HG02678 (cell line): ENCODE results near the gene RNF157.

Experiments used
- ATAC-seq: cut with Tn5 transposase; IDR thresholded peaks from one replicate; pipeline ENCODE4 v1.9.1; 2021; ENCODE audit warnings: mild to moderate bottlenecking, moderate library complexity; ENCODE audit not compliant: unreplicated experiment

Gene RNF157

DNA sequence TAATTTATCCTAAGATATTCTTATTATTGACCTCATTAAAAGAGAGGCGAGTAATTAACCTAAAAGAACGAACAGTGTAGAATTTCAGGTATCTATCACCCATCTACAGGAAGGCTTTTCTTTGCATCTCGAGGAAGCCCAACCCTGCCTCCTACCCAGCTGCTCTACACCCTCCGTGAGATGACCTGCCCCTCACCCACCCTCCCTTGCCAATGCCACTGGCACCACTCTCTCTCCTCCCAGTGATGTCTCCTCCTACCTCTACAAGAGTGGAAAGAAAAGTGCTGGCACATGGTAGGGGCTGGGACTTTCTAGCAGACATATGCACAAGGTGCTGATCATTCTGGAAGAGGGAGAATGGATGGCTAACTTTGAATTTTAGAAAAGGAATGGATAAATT, 76.4 kb downstream of the RNF157 start:
- no peak for ATAC-seq

GRCh38 chr17:76161619-76162266, 78.5 kb downstream of the RNF157 start:
- ATAC-seq: no peak

- ATAC-seq: no peak
Observed at GRCh38 chr17:76160896-76161528, 79.3 kb downstream of the RNF157 start.

GRCh38 chr17:76159157-76159556, 81.1 kb downstream of the RNF157 start:
- ATAC-seq: no peak

DNA sequence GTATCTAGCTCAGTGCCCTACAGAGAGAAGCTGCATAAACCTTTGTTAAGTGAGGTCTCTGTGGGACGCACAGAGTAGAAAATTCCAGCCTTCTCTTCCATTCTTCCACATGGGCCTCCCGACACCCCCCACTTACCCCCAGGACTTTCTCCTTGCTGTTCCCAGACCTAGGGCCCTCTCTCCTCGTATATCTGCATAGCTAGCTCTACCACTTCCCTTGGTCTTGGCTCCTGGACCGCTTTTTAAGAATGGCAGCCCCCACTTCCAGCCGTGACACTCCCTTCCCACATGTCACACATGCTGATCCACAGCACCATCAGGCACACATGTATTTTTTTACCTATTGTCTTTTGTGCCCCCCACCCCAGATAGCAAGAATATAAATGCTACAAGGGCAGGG, 82.5 kb downstream of the RNF157 start:
- ATAC-seq: no peak

DNA sequence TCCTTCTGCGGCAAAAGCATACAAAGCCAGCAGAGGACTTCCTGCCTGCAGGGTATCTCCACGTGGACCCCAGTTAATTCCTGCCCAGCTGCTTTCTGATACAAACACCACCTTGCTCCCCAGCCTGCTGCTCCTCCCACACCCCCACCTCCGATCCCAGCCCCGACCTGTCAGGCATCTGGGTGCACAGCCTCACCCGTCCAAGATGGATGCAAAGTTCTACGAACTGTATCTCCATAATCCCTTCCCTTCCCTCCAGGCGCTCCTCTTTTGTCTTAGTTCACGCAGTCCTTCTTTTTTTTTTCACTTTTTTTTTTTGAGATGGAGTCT, 83.7 kb downstream of the RNF157 start:
- no peak for ATAC-seq

DNA sequence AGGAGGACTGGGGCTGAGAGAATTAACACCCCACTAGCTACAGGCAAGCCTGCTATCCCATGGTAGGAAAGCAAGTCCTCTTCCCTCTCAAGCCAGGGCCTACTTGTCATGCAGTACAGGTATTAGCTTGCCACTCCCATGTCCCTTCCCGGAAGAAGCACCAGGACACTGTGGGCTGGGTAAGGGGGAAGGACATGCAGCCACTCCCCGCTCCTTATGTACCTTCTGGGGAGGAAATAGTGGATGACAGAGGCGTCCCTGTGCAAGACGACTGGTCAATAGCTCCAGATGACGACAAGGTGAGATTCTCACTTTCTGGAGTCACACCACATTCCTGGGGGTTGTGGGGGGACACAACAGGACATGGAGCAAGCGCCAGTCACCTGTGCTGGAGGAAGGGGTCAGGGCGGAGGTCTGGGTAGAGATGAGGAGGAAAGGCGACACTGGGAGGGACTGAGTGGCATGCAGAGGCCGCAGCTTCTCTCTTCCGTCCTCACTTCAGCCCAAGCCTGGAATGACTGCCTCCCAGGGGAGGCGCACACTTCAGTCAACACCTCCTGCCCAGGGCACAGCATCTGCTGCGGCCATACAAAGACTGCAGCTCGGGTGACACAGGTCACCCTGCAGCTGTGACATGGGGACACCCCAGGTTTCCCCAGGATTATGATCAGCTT, 84.2 kb downstream of the RNF157 start:
- ATAC-seq: no peak

- no peak for ATAC-seq
Observed at GRCh38 chr17:76154936-76155845, 85.1 kb downstream of the RNF157 start.

DNA sequence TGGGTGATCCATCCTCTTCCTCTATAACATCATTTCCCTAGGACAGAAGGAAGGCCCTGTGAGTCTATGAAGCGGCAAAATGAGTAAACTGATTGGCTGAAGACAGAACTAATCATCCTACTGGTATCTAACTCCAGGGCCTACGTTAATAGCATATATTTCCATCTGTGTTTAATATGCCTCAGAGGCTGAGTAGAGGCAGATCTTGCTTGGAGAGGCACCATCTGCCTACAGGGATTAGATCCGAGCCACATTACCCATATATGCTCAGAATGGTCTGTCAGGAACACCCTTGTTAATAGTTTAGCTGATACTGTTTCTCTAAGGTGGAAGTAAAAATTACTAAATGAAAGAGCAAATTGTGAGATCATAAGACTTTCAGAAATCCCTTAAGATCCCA, 86.0 kb downstream of the RNF157 start:
- no peak for ATAC-seq

DNA sequence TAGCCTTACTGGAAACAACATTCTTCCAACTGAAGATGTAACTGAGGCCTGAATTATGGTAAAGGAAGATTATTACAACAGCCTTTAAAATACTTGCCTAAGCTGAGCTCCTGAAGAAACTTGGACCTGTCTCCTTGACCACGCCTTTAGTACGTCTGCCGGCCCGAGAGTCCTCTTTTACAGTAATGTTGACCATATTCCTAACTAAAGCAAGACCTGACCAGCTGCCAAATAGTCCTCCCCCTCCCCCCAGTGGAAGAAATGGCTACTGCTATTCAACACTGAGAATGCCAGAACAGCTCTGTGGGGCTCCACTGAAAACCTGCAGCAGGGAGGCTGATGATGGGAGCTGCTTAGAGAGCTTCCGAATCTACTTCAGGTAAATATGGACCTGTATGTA, 86.7 kb downstream of the RNF157 start:
- ATAC-seq: no peak

DNA sequence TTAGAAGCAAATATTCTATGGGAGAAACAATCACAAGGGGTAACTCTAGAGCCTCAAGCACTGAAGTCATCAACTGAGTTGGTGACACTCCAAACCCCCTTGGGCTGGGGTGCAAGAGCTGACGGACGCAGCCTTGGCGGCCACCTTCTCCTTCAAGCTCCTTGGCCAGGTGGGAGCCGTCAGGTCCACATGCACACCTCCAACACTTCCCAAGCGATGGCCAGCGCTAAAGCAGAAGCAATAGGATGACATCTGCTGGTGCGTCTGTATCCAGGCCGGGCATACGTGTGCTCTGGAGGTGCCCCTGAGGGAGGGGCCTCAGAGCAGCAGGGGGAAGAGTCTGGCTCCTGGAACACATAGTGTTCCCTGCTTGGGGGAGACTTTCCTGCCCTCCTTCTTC, 87.1 kb downstream of the RNF157 start:
- no peak for ATAC-seq

- no peak for ATAC-seq
Observed at GRCh38 chr17:76152591-76152990, 87.7 kb downstream of the RNF157 start.

DNA sequence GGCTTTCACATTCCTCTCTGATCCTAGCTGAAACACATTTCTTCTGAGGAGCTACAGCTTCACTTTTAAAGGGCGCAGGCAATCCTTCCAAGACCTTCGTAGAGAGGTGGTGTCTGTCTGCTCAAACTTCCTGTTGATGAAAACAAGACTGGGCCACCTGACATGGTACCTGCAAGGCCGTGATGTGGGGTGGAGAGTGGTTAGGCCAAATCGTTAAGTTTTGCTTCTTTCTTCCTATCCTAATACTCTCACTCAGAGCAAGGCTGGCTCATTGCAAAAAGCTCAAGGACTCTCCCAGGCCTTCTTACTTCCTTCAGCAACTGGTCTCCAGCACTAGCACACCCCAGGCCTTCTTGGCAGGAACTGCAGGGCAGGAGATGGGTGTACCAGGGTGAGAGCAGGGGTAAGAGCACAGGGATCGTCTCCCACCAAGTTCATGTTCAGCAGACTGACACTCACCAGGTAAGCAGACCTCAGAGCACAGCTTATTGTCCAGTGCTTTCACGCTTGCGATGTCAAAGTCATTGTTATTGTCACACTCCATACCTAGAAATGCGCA, 88.3 kb downstream of the RNF157 start:
- no peak for ATAC-seq

DNA sequence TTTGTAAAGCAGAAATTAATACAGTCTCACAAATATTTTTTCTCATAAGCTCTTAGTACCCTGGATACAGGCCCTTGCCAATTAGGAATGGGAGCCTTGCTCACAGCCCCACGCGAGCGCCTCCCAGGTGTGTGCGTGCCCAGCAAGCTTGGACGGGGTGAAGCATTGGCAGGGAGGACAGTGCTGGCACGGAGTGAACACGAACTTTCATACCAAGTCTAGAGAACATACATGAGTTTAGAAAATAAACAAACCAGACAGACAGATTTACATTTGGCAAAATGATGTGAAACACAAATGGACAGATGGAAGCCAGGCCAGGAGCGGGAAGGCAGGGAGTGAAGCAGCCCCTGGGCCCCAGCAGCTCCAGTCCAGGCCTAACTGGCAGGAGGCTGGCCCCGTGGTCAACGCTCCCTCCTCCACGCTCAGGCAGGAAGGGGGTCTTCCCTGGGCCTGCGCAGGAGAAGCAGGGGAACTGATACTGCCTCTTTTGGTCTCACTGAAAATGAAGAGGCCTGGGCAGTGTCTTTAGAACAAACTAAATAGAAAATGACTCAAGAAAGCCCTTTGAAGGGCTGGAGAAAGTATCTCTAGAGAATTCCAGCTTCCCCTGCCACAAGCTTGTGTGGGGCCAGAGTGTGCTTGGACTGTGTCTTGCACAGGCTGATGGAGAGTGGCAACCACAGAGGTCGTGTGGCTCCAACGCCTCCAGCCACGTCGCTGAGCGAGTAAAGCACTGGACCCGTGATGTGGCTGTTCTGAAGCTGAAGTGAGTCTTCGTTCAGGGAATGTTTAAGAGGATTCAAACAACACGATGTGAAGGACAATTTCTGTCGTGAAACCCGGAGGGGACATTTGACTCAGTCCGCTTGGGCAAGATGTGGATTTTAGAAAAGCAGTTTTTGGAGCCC, 89.3 kb downstream of the RNF157 start:
- no peak for ATAC-seq

DNA sequence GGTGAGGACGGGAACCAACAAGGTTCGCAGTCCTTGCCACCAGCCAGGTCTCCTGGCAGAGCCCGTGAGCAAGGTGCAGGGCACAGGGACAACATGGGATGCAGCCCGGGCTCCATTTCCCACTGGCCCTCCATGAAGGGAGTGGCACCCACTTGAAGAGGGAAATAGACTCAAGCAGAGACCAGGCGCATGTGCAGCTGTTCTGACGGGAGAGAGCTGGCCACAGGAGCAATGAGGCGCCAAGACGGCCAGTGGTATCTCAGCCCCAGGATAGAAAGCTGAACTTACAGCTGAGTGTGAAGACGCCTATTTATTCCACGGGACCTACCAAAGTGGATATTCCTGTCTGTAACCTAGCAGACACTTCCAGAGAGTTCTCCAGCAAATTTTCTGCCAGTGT, 91.1 kb downstream of the RNF157 start:
- ATAC-seq: no peak

DNA sequence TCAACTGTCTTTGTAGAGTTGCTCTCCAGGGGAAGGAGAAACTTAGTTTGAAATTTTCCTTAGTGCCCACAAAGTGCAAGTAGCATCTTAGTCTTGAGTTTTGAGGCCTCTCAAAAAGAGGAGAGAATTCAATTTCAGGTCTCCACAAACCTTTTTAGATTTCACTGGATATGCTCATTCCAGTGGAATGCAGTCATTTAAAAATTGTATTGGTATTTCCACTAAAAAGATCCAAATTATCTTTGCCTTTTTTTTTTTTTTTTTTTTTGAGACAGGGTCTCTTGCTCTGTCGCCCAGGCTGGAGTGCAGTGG, 92.3 kb downstream of the RNF157 start:
- no peak for ATAC-seq

DNA sequence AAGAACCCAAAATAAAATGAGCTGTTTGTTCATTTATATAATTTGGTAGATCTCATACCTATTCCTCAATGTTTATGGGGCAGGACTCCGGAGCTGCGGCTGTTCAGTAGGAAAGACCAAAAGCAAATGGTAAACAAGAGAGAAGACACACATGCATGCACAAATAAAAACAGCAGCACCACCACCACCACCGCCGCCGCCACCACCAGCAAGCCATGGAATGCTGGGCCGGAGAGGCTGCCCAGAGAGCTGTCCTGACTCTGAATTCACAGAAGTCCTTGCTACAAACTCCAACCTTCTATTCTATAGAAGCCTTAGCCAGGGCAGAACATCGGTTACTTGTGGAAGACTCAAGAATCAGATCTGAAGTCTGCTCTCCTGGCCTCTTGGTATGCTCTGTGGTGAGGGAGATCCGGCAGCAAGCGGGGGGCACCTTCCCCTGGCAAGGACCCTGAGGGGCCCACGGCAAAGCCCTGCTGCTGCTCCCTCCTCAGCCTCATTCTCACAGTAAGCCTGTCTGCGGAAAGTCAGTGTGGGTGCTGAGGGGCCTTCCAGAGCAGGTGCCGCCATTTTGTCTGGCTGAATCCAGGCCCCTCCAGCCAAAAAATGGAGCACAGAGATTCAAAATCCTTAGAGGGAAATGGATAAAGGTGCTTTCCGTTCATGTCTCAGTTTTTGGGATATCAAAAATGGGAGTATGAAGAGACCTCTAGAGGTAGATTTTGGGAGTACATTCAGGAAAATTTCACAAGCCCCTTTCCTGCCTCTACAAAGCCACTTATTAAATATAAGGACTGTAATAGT, 92.9 kb downstream of the RNF157 start:
- no peak for ATAC-seq

- no peak for ATAC-seq
Observed at GRCh38 chr17:76146053-76146851, 94.0 kb downstream of the RNF157 start.
